NCI-H2029 (cell line): ENCODE results near the gene RNF32.
A peak's percentile ranks its signal among the peaks of the same experiment; 100 is the strongest.
"Not testable (repeated sequence)": the region's sequence is repeated elsewhere in the genome, so short reads cannot be mapped to it uniquely, and the experiment has no call there.

Experiments
- DNase-seq: peaks from one replicate; lab custom pipeline; 2025; lab: John Stamatoyannopoulos, UW

RNF32 gene

GRCh38 chr7:156614434-156615264 is 25.9 kb upstream of the RNF32 start:
- no peak for DNase-seq

GRCh38 chr7:156616269-156617202 is 24.0 kb upstream of the RNF32 start:
- DNase-seq, result no peak

- DNase-seq, result no peak
These were observed 23.4 kb upstream of the RNF32 start for GRCh38 chr7:156617215-156617614.

- DNase-seq, result no peak
These were observed 22.3 kb upstream of the RNF32 start for GRCh38 chr7:156618078-156618779.

- no peak for DNase-seq
These were observed 21.7 kb upstream of the RNF32 start for GRCh38 chr7:156618780-156619367.

- not testable (repeated sequence) for DNase-seq
These were observed 20.9 kb upstream of the RNF32 start for GRCh38 chr7:156619488-156620290.

- DNase-seq, result no peak
These were observed 20.3 kb upstream of the RNF32 start for GRCh38 chr7:156620291-156620675.

GRCh38 chr7:156621652-156622051 is 18.9 kb upstream of the RNF32 start:
- no peak for DNase-seq

- DNase-seq, result no peak
These were observed 15.0 kb upstream of the RNF32 start for GRCh38 chr7:156625580-156625979.

GRCh38 chr7:156626220-156626895 is 14.2 kb upstream of the RNF32 start:
- no peak for DNase-seq

- no peak for DNase-seq
These were observed 12.0 kb upstream of the RNF32 start for GRCh38 chr7:156628562-156628961.

GRCh38 chr7:156629873-156630272 is 10.7 kb upstream of the RNF32 start:
- DNase-seq, result no peak

GRCh38 chr7:156634117-156634516 is 6.5 kb upstream of the RNF32 start:
- DNase-seq, result no peak

- no peak for DNase-seq
These were observed 4.8 kb upstream of the RNF32 start for GRCh38 chr7:156635529-156636385.

GRCh38 chr7:156637093-156637492 is 3.5 kb upstream of the RNF32 start:
- not testable (repeated sequence) for DNase-seq

GRCh38 chr7:156638443-156639077 is 2.0 kb upstream of the RNF32 start:
- DNase-seq, result no peak

- no peak for DNase-seq
These were observed 933 bp upstream of the RNF32 start for GRCh38 chr7:156639426-156640256.

- DNase-seq, result peak; percentile 30
These were observed 443 bp downstream of the RNF32 start for GRCh38 chr7:156640949-156641485.
